ENCODE results near the gene TTLL1.

Gene TTLL1

DNA sequence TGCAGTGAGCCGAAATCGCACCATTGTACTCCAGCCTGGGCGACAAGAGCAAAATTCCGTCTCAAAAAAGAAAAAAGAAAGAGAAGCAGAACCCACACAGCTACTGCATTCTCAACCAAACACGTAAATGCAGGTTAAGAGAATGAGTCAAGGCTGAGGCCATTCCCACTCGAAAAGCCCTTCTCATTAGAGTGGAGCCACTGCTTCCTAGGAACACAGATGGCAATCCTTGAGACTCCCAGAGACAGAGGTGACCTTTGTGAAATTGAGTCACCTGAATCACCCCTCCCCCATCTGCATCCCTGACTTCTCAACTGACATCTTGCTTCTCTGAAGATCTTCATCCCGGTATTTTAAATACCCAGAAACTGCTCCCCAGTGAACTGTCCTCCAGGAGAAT lies 82.4 kb downstream of the TTLL1 start:
- H3K4me1 ChIP-seq (ENCODE audit: control insufficient read depth, insufficient read depth, low read length, poor library complexity, severe bottlenecking), result peaks cover 22% of the 10 kb centered on the region

DNA sequence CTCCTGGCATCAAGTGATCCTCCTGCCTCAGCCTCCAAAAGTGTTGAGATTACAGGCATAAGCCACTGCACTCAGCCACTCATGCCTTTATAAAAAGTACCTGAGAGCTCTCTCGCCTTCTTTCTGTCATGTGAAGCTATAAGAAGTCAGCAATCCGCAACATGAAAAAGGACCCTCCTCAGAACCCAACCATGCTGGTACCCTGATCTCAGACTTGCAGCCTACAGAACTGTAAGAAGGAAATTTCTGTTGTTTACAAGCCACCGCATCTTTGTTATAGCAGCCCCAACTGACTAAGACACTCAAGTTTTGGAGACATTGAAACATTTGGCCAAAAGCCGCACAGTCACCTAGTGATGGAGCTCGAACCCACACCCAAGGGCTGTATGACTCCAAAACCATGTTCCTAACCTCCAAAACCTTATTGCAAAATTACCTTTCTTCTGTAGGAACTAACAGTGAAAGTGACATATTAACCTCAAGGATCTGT lies 83.1 kb downstream of the TTLL1 start:
- H3K4me1 ChIP-seq (ENCODE audit: control insufficient read depth, insufficient read depth, low read length, poor library complexity, severe bottlenecking), result peaks cover 29% of the 10 kb centered on the region

More for the DNA sequence above, 82.4 kb downstream of the TTLL1 start:
- DNase-seq, result no peak
- H3K9me3 ChIP-seq (ENCODE audit: control insufficient read depth, low read length), result no peaks in the 10 kb centered on the region
- no peaks in the 10 kb centered on the region for H3K36me3 ChIP-seq (ENCODE audit: control insufficient read depth, insufficient read depth, low read length)
- H3K27me3 ChIP-seq (replicated peaks; ENCODE audit: control insufficient read depth, insufficient read depth, low read length, poor library complexity, severe bottlenecking), result no peaks in the 10 kb centered on the region
- H3K4me3 ChIP-seq (ENCODE audit: insufficient read depth, low read depth, low read length, poor library complexity, severe bottlenecking), result no peak overlapping the region
- no peak overlapping the region for H3K27ac ChIP-seq (ENCODE audit: insufficient read depth, low read length, poor library complexity, severe bottlenecking)

DNA sequence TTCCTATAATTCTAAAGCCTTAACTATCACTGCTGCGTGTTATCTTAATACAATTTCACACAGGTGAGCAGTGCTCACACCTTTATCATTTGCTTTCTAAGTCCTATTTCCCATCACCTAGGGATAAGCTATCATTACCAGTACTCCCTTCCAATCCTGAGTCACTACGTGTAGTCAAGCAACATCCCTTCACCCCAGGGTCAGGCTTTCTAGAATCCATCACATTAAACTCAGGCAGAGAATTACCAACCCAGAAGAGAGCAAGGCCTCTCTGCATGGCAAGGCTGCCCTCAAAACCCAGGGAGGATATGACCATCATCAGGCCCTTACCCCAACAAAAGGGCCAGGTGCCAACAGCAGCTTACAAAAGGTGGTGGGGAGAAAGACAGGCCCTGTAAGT lies 84.1 kb downstream of the TTLL1 start:
- Histone ChIP-seq H3K36me3 (ENCODE audit: control insufficient read depth, insufficient read depth, low read length) (no peaks in the 10 kb centered on the region), H3K27ac (ENCODE audit: insufficient read depth, low read length, poor library complexity, severe bottlenecking) (no peak overlapping the region), H3K4me1 (ENCODE audit: control insufficient read depth, insufficient read depth, low read length, poor library complexity, severe bottlenecking) (peaks cover 33% of the 10 kb centered on the region), H3K27me3 (replicated peaks; ENCODE audit: control insufficient read depth, insufficient read depth, low read length, poor library complexity, severe bottlenecking) (no peaks in the 10 kb centered on the region), H3K4me3 (ENCODE audit: insufficient read depth, low read depth, low read length, poor library complexity, severe bottlenecking) (no peak overlapping the region), H3K9me3 (ENCODE audit: control insufficient read depth, low read length) (no peaks in the 10 kb centered on the region)
- no peak for DNase-seq

More for the DNA sequence above, 83.1 kb downstream of the TTLL1 start:
- H3K27ac ChIP-seq (ENCODE audit: insufficient read depth, low read length, poor library complexity, severe bottlenecking), result no peak overlapping the region
- H3K36me3 ChIP-seq (ENCODE audit: control insufficient read depth, insufficient read depth, low read length), result no peaks in the 10 kb centered on the region
- no peaks in the 10 kb centered on the region for H3K9me3 ChIP-seq (ENCODE audit: control insufficient read depth, low read length)
- H3K27me3 ChIP-seq (replicated peaks; ENCODE audit: control insufficient read depth, insufficient read depth, low read length, poor library complexity, severe bottlenecking), result no peaks in the 10 kb centered on the region
- no peak overlapping the region for H3K4me3 ChIP-seq (ENCODE audit: insufficient read depth, low read depth, low read length, poor library complexity, severe bottlenecking)
- no peak for DNase-seq

DNA sequence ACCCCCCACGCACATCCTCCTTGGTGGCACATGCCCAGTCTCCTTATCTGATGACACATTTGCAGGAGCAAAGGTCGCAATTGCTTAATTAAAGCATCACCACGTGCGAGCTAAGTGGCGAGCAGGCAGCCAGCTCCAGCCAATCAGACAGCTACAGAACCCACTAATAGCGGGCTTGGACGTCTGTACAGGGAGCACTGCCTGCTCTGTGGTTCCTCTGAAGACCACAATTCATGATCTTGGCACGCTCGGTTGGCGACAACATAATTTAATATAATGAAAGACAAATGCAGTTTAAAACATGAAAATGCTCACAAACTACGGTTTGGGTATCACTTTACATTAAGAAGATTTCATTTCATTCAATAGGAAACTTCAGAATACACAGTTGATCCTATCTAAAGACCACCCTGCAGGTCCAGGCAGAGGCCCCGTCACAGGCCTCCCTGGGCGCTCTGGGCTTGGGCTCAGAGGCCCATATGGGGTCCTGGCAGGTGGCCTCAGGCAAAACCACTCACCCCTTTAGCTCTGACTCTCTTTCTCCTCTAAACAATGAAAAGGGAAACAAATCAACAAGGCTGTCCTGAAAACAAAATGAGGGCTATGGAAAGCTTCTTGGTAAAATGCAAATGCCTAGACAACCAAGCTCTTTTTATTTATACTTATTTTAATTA lies 84.7 kb downstream of the TTLL1 start:
- DNase-seq, result no peak
- Histone ChIP-seq H3K4me1 (ENCODE audit: control insufficient read depth, insufficient read depth, low read length, poor library complexity, severe bottlenecking) (peaks cover 33% of the 10 kb centered on the region), H3K36me3 (ENCODE audit: control insufficient read depth, insufficient read depth, low read length) (no peaks in the 10 kb centered on the region), H3K4me3 (ENCODE audit: insufficient read depth, low read depth, low read length, poor library complexity, severe bottlenecking) (no peak overlapping the region), H3K27me3 (replicated peaks; ENCODE audit: control insufficient read depth, insufficient read depth, low read length, poor library complexity, severe bottlenecking) (no peaks in the 10 kb centered on the region), H3K9me3 (ENCODE audit: control insufficient read depth, low read length) (no peaks in the 10 kb centered on the region), H3K27ac (ENCODE audit: insufficient read depth, low read length, poor library complexity, severe bottlenecking) (no peak overlapping the region)

DNA sequence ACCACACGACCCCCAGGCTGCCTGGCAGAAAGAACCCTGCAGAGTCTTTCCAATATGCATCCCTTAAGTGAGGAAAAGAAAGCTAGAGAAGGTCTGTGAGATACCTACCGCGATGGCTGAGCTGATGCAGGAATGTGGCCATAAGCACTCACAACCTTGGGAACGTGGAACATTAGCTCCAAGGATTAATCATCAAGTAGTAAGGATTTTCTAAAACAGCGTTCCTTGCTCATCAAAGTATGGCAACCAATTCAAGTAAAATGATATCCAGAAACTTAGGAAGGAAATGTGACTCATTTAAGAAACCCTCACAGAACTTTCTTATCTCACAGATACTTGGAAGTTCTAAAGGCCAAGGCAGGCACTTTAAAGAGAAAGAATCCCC lies 87.0 kb downstream of the TTLL1 start:
- H3K9me3 ChIP-seq (ENCODE audit: control insufficient read depth, low read length), result no peaks in the 10 kb centered on the region
- H3K27me3 ChIP-seq (replicated peaks; ENCODE audit: control insufficient read depth, insufficient read depth, low read length, poor library complexity, severe bottlenecking), result no peaks in the 10 kb centered on the region
- no peak overlapping the region for H3K4me3 ChIP-seq (ENCODE audit: insufficient read depth, low read depth, low read length, poor library complexity, severe bottlenecking)
- DNase-seq, result no peak
- H3K27ac ChIP-seq (ENCODE audit: insufficient read depth, low read length, poor library complexity, severe bottlenecking), result no peak overlapping the region
- H3K36me3 ChIP-seq (ENCODE audit: control insufficient read depth, insufficient read depth, low read length), result no peaks in the 10 kb centered on the region
- H3K4me1 ChIP-seq (ENCODE audit: control insufficient read depth, insufficient read depth, low read length, poor library complexity, severe bottlenecking), result peaks cover 33% of the 10 kb centered on the region

DNA sequence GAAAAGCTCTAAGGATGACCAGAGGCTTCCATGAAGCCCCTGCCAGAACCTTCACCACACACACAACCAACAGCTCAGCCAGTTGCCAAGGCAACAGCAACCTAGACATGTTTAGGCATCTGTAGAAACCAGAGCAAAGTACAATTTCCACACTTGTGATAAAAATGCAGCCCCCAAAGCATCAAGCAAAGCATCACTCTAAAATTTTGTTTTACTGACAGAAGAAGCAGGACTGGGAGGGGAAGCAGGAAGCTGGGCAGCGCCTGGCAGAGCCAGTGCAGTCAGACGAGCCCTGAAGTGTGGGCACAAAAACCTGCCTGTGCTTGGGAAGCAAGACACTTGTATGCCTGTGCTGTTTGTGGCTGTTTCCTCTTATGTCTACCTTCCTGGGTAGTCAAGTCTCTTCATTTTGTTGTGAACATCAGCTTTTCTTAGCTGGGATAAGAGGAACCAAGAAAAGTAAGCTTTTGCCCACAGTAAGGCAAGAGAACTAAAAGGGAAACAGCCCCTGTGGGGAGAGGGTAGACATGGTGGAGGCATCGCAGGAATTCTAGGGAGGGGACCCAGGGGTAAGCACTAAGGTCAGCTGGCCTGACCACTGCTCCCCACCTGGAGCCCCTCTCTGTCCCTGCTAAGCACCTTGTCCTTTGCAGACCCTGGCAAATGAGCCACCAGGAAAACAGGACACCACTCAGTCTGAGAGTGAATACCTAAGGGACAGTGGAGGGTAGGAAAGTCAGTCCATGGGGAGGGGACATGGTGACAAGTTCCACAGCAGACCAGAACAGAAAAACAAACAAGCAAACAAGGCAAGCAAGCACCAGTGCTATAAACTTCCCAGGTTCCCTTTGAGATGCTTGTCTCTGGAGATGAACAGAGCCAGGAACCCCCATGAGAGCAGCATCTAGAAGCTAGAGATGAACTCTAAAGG lies 87.7 kb downstream of the TTLL1 start:
- DNase-seq, result no peak
- Histone ChIP-seq H3K4me1 (ENCODE audit: control insufficient read depth, insufficient read depth, low read length, poor library complexity, severe bottlenecking) (peaks cover 33% of the 10 kb centered on the region), H3K9me3 (ENCODE audit: control insufficient read depth, low read length) (no peaks in the 10 kb centered on the region), H3K27me3 (replicated peaks; ENCODE audit: control insufficient read depth, insufficient read depth, low read length, poor library complexity, severe bottlenecking) (no peaks in the 10 kb centered on the region), H3K4me3 (ENCODE audit: insufficient read depth, low read depth, low read length, poor library complexity, severe bottlenecking) (no peak overlapping the region), H3K36me3 (ENCODE audit: control insufficient read depth, insufficient read depth, low read length) (no peaks in the 10 kb centered on the region), H3K27ac (ENCODE audit: insufficient read depth, low read length, poor library complexity, severe bottlenecking) (no peak overlapping the region)

DNA sequence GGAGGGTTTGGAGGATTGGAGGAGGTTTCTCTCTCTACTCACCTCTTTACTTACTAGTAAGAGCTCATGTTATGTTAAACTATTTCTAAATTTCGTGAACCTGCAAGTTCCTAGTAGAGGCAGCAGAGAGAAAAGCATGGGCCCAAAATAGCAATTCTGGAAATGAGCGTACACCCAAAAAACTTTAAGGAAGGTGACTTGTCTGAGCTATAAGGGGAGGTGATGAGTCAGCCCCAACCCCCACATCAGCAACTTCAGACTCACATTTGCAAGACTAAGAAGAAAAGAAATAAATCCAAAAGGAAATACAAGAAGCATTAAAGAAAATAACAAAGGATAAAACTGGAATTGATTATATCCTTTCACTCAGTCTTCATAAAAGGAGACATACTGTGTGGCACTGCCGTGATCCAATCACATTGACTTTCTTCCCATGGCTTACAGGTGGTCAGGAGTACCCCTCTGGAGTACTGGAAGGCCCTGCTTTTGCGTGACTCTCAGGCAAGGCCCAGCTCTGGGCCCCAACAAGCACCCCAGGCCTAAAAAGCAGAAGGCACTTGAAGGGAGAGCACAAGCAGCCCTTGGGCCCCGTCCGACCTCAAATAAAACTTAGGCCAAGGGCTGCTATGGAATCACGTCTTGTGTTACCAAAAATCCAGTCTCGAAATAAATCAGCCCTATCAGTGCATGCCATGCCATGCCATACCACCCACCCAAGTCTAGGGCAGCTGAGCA lies 88.6 kb downstream of the TTLL1 start:
- Histone ChIP-seq H3K9me3 (ENCODE audit: control insufficient read depth, low read length) (no peaks in the 10 kb centered on the region), H3K27ac (ENCODE audit: insufficient read depth, low read length, poor library complexity, severe bottlenecking) (no peak overlapping the region), H3K4me1 (ENCODE audit: control insufficient read depth, insufficient read depth, low read length, poor library complexity, severe bottlenecking) (peaks cover 33% of the 10 kb centered on the region), H3K4me3 (ENCODE audit: insufficient read depth, low read depth, low read length, poor library complexity, severe bottlenecking) (no peak overlapping the region), H3K27me3 (replicated peaks; ENCODE audit: control insufficient read depth, insufficient read depth, low read length, poor library complexity, severe bottlenecking) (no peaks in the 10 kb centered on the region), H3K36me3 (ENCODE audit: control insufficient read depth, insufficient read depth, low read length) (no peaks in the 10 kb centered on the region)
- no peak for DNase-seq

DNA sequence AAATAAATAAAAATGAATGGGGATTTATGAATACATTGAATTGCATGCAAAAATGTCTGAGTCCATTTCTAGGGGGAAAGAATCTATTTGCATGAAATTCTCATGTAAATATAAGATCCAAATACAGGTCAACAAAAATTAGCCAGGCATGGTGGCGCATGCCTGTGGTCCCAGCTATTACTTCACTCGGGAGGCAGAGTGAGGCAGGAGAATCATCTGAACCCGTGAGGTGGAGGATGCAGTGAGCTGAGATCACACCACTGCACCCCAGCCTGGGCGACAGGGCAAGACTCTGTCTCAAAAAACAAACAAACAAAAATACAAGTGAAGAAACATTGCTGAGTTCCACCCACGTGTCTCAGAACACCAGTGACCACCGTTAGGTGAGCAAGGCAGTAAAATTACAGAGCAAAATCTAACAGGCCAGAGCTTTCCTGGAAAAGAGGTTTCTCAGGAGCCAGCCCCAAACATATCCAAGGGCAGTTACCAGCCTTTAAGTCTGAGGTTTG lies 91.6 kb downstream of the TTLL1 start:
- Histone ChIP-seq H3K9me3 (ENCODE audit: control insufficient read depth, low read length) (no peaks in the 10 kb centered on the region), H3K36me3 (ENCODE audit: control insufficient read depth, insufficient read depth, low read length) (peaks cover 3% of the 10 kb centered on the region), H3K27me3 (replicated peaks; ENCODE audit: control insufficient read depth, insufficient read depth, low read length, poor library complexity, severe bottlenecking) (no peaks in the 10 kb centered on the region), H3K4me3 (ENCODE audit: insufficient read depth, low read depth, low read length, poor library complexity, severe bottlenecking) (no peak overlapping the region), H3K4me1 (ENCODE audit: control insufficient read depth, insufficient read depth, low read length, poor library complexity, severe bottlenecking) (peaks cover 20% of the 10 kb centered on the region), H3K27ac (ENCODE audit: insufficient read depth, low read length, poor library complexity, severe bottlenecking) (no peak overlapping the region)
- no peak for DNase-seq

DNA sequence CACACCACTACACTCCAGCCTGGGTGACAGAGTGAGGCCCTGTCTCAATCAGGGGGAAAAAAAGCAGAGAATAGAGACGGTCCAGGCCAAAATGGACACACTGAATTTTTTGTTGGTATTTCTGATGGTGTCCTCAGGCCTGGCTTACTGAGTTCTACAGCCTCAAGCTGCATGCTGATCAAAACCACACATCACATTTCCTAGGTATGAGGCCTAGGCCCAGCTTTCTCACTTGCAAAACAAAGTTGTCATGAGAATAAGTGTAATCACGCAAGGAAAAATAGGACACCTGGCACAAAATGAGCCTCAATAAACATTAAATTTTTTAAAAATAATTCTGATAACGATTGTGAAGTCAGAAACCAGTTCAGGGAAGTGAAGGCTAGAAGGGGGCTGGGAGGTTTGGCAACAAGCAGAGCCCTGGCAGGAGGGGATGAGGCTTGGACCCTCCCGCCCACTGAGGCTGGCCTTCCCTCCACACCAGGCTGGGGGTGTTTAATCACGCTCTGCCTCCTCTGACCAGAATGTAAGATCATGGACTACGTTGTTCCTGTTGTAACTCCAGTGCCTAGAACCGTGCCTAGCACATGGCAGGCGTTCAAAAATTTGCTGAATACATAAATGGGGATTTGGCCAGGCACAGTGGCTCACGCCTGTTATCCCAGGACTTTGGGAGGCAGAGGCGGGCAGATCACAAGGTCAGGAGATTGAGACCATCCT lies 92.4 kb downstream of the TTLL1 start:
- no peak overlapping the region for H3K4me3 ChIP-seq (ENCODE audit: insufficient read depth, low read depth, low read length, poor library complexity, severe bottlenecking)
- H3K9me3 ChIP-seq (ENCODE audit: control insufficient read depth, low read length), result no peaks in the 10 kb centered on the region
- H3K27ac ChIP-seq (ENCODE audit: insufficient read depth, low read length, poor library complexity, severe bottlenecking), result no peak overlapping the region
- peaks cover 15% of the 10 kb centered on the region for H3K4me1 ChIP-seq (ENCODE audit: control insufficient read depth, insufficient read depth, low read length, poor library complexity, severe bottlenecking)
- no peak for DNase-seq
- peaks cover 3% of the 10 kb centered on the region for H3K36me3 ChIP-seq (ENCODE audit: control insufficient read depth, insufficient read depth, low read length)
- H3K27me3 ChIP-seq (replicated peaks; ENCODE audit: control insufficient read depth, insufficient read depth, low read length, poor library complexity, severe bottlenecking), result no peaks in the 10 kb centered on the region

Data from effector memory CD4-positive, alpha-beta T cell (primary cell).